Esophagus squamous epithelium (tissue), 5 donors: Measurements from ENCODE around the gene PITPNB. TPM values are rescaled to one million over a fixed set of nuclear protein-coding genes. Genes with fewer than 3 reads are reported as not detected.

Source experiments
- DNase-seq: peaks from one replicate; lab custom pipeline; 2025; lab: John Stamatoyannopoulos, UW
- H3K27ac ChIP-seq, 4 donors: fragments of 200-600 bp; sonication (generic); one replicate each; pipeline ENCODE4 v1.5.1; 2016 to 2019; ENCODE audit warnings: mild to moderate bottlenecking in 1 of 4
- H3K27me3 ChIP-seq, 4 donors: fragments of 200-600 bp; sonication (generic); 1 replicate in 3 of 4; 2 replicates in 1 of 4; pipeline versions ENCODE4 v1.5.1 to v1.6.0; 2017 to 2021; ENCODE audit warnings: antibody characterized with exemption in 1 of 4
- H3K36me3 ChIP-seq, 3 donors: fragments of 200-600 bp; sonication (generic); one replicate each; pipeline ENCODE4 v1.5.1; 2016 to 2019
- H3K4me1 ChIP-seq, 3 donors: fragments of 200-600 bp; sonication (generic); one replicate each; pipeline ENCODE4 v1.5.1; 2017 to 2019
- H3K4me3 ChIP-seq, 4 donors: fragments of 200-600 bp; sonication (generic); 1 replicate in 3 of 4; 2 replicates in 1 of 4; pipeline ENCODE4 v1.5.1; 2016 to 2019; ENCODE audit warnings: mild to moderate bottlenecking in 2 of 4, moderate library complexity in 1 of 4
- H3K9me3 ChIP-seq, 3 donors: fragments of 200-600 bp; sonication (generic); one replicate each; pipeline ENCODE4 v1.5.1; 2016 to 2019
- CTCF ChIP-seq, 6 experiments: fragments of 450-650 bp in 4 of 6; fragments of 200-600 bp in 2 of 6; sonication (generic) in 2 of 6; IDR thresholded peaks; one replicate each; pipeline ENCODE4 v1.5.1; 2016 to 2019; ENCODE audit warnings: antibody characterized with exemption in 6 of 6, mild to moderate bottlenecking in 4 of 6, moderate library complexity in 4 of 6
- POLR2A ChIP-seq, 4 donors: fragments of 450-650 bp; IDR thresholded peaks; one replicate each; pipeline ENCODE4 v1.6.1; 2017; ENCODE audit warnings: antibody characterized with exemption in 4 of 4, mild to moderate bottlenecking in 4 of 4, moderate library complexity in 3 of 4
- WGBS, 2 donors: methylation state at CpG; one replicate each; pipeline ENCODE4 v1.1.5; 2018; 5-methylcytosine and 5-hydroxymethylcytosine counted together
- intact Hi-C: fragments of 100-400 bp; cut with DNase I; formaldehyde crosslinking; loops from one replicate; pipeline ENCODE4 v1.15.0; 2022
- total RNA-seq, 4 donors: library from RNA; depleted of rRNA; stranded (reverse); fragments of >200 nt; gene quantifications; one replicate each; pipeline ENCODE4 v1.1.0, GENCODE V29; 2016
- donor health status: DM: yes; HTN: yes; CAD: no.

Gene PITPNB
- total RNA-seq, 4 donors from 2014 or later = 26.4 to 68.9 (median 46.4) TPM

GRCh38 chr22:27919942-27920755 is 1.1 kb upstream of the PITPNB start:
- WGBS, 2 donors = 17 to 20% methylated on average over 8 to 12 of the region's 12 CpGs
- no peaks in the 10 kb centered on the region for H3K27me3 ChIP-seq
- H3K27ac ChIP-seq = peak overlapping the region; percentile 96 to 100 (median 98)
- peak overlapping the region; percentile 84 to 99 (median 95) for H3K4me3 ChIP-seq
- no peak for DNase-seq
- intact Hi-C loops = no loop called here
- H3K36me3 ChIP-seq = peaks cover 0 to 30% (median 0%) of the 10 kb centered on the region in 3 donors
- TF ChIP-seq CTCF (IDR thresholded peaks at IDR 0.05) (no peak), POLR2A (IDR thresholded peaks at IDR 0.05) (no peak)
- no peaks in the 10 kb centered on the region for H3K9me3 ChIP-seq
- peaks cover 9 to 50% (median 33%) of the 10 kb centered on the region in 3 donors for H3K4me1 ChIP-seq

- Histone ChIP-seq H3K27ac (peak overlapping the region; percentile 96 to 100 (median 98)), H3K9me3 (no peaks in the 10 kb centered on the region), H3K4me3 (peak overlapping the region; percentile 84 to 99 (median 95)), H3K36me3 (peaks cover 0 to 14% (median 0%) of the 10 kb centered on the region in 3 donors), H3K27me3 (no peaks in the 10 kb centered on the region), H3K4me1 (peaks cover 11 to 66% (median 41%) of the 10 kb centered on the region in 3 donors)
- intact Hi-C loops = no loop called here
- peak in 1 of 4 donors; percentile 20 for TF ChIP-seq POLR2A (IDR thresholded peaks at IDR 0.05)
- no peak for TF ChIP-seq CTCF (IDR thresholded peaks at IDR 0.05)
- 1% methylated on average over 18 to 23 of the region's 60 CpGs for WGBS, 2 donors
- DNase-seq = no peak
Measured at GRCh38 chr22:27918341-27919221, 475 bp downstream of the PITPNB start.

- no peak for TF ChIP-seq POLR2A (IDR thresholded peaks at IDR 0.05)
- no peak for TF ChIP-seq CTCF (IDR thresholded peaks at IDR 0.05)
- no peak overlapping the region for H3K4me3 ChIP-seq
- peaks cover 0 to 17% (median 0%) of the 10 kb centered on the region in 3 donors for H3K36me3 ChIP-seq
- intact Hi-C loops = no loop called here
- no peak for DNase-seq
- H3K4me1 ChIP-seq = peaks cover 16 to 87% (median 51%) of the 10 kb centered on the region in 3 donors
- H3K27me3 ChIP-seq = no peaks in the 10 kb centered on the region
- H3K9me3 ChIP-seq = no peaks in the 10 kb centered on the region
- H3K27ac ChIP-seq = no peak overlapping the region
Measured at GRCh38 chr22:27915986-27916385, 3.1 kb downstream of the PITPNB start.

- H3K27me3 ChIP-seq = no peaks in the 10 kb centered on the region
- no peaks in the 10 kb centered on the region for H3K9me3 ChIP-seq
- peaks cover 7 to 44% (median 7%) of the 10 kb centered on the region in 3 donors for H3K36me3 ChIP-seq
- no peak overlapping the region for H3K4me3 ChIP-seq
- intact Hi-C loops = no loop called here
- H3K4me1 ChIP-seq = peaks cover 16 to 71% (median 39%) of the 10 kb centered on the region in 3 donors
- DNase-seq = no peak
- no peak overlapping the region for H3K27ac ChIP-seq
- no peak for TF ChIP-seq POLR2A (IDR thresholded peaks at IDR 0.05)
- no peak for TF ChIP-seq CTCF (IDR thresholded peaks at IDR 0.05)
Measured at GRCh38 chr22:27913162-27913741, 5.8 kb downstream of the PITPNB start.
